HG02938 (cell line): ENCODE data around the gene LELP1.

Source experiments
- ATAC-seq: cut with Tn5 transposase; IDR thresholded peaks from one replicate; pipeline ENCODE4 v1.9.1; 2021; ENCODE audit warnings: mild to moderate bottlenecking, moderate library complexity; ENCODE audit not compliant: unreplicated experiment

LELP1 gene

GRCh38 chr1:153228491-153228890 lies 25.3 kb downstream of the LELP1 start:
- ATAC-seq = no peak

- ATAC-seq = peak; percentile 55
Observed at GRCh38 chr1:153229076-153229829, 26.0 kb downstream of the LELP1 start.

- no peak for ATAC-seq
Observed at GRCh38 chr1:153231363-153231762, 28.1 kb downstream of the LELP1 start.

- no peak for ATAC-seq
Observed at GRCh38 chr1:153231785-153232184, 28.6 kb downstream of the LELP1 start.

GRCh38 chr1:153232553-153232952 lies 29.3 kb downstream of the LELP1 start:
- ATAC-seq = no peak

- ATAC-seq = no peak
Observed at GRCh38 chr1:153233448-153233847, 30.2 kb downstream of the LELP1 start.

- no peak for ATAC-seq
Observed at GRCh38 chr1:153238527-153238926, 35.3 kb downstream of the LELP1 start.

GRCh38 chr1:153242160-153242559 lies 38.9 kb downstream of the LELP1 start:
- ATAC-seq = no peak

- ATAC-seq = no peak
Observed at GRCh38 chr1:153245466-153245865, 42.2 kb downstream of the LELP1 start.

GRCh38 chr1:153246018-153246417 lies 42.8 kb downstream of the LELP1 start:
- ATAC-seq = no peak

- no peak for ATAC-seq
Observed at GRCh38 chr1:153246825-153247224, 43.6 kb downstream of the LELP1 start.

GRCh38 chr1:153248176-153248879 lies 45.1 kb downstream of the LELP1 start:
- no peak for ATAC-seq

GRCh38 chr1:153250166-153250565 lies 46.9 kb downstream of the LELP1 start:
- no peak for ATAC-seq

GRCh38 chr1:153251087-153251486 lies 47.9 kb downstream of the LELP1 start:
- ATAC-seq = no peak

GRCh38 chr1:153251562-153251961 lies 48.3 kb downstream of the LELP1 start:
- ATAC-seq = no peak

- ATAC-seq = no peak
Observed at GRCh38 chr1:153251988-153252387, 48.8 kb downstream of the LELP1 start.

GRCh38 chr1:153253076-153253475 lies 49.8 kb downstream of the LELP1 start:
- ATAC-seq = no peak

- ATAC-seq = no peak
Observed at GRCh38 chr1:153253693-153254092, 50.5 kb downstream of the LELP1 start.
